Liver (tissue), 9 donors: ENCODE data around the gene PLIN3. TPM values are rescaled to one million over a fixed set of nuclear protein-coding genes. Genes with fewer than 3 reads are reported as not detected.

Source experiments
- DNase-seq: peaks from one replicate; pipeline ENCODE4 v3.0.0-alpha.2; 2017; ENCODE audit warnings: low spot score
- H3K27ac ChIP-seq, 2 donors: one replicate each; pipeline ENCODE4 v1.7.0; 2013; ENCODE audit warnings: inconsistent platforms in 2 of 2, low read length in 2 of 2, control low read depth in 1 of 2, low read depth in 1 of 2, mild to moderate bottlenecking in 1 of 2
- H3K27me3 ChIP-seq, 4 donors: one replicate each; pipeline versions ENCODE4 v1.6.1 to v1.7.0; 2013; ENCODE audit warnings: low read length in 3 of 4, inconsistent platforms in 1 of 4, mild to moderate bottlenecking in 1 of 4, moderate library complexity in 1 of 4; ENCODE audit not compliant: control insufficient read depth in 4 of 4, insufficient read depth in 4 of 4
- H3K36me3 ChIP-seq, 4 donors: one replicate each; pipeline versions ENCODE4 v1.6.1 to v1.7.0; 2013; ENCODE audit warnings: low read length in 3 of 4, mild to moderate bottlenecking in 3 of 4, low read depth in 1 of 4, moderate library complexity in 1 of 4; ENCODE audit not compliant: control insufficient read depth in 4 of 4, insufficient read depth in 3 of 4
- H3K4me1 ChIP-seq, 4 donors: one replicate each; pipeline versions ENCODE4 v1.6.1 to v1.7.0; 2013; ENCODE audit warnings: low read length in 3 of 4, mild to moderate bottlenecking in 3 of 4, moderate library complexity in 1 of 4; ENCODE audit not compliant: control insufficient read depth in 4 of 4, insufficient read depth in 4 of 4
- H3K4me3 ChIP-seq, 3 donors: one replicate each; pipeline versions ENCODE4 v1.6.1 to v1.7.0; 2013; ENCODE audit warnings: low read length in 3 of 3, control low read depth in 1 of 3, low read depth in 1 of 3, mild to moderate bottlenecking in 1 of 3
- H3K9ac ChIP-seq, 2 donors: one replicate each; pipeline ENCODE4 v1.7.0; 2013; ENCODE audit warnings: low read length in 2 of 2, mild to moderate bottlenecking in 2 of 2, moderate library complexity in 2 of 2, control low read depth in 1 of 2, low read depth in 1 of 2
- H3K9me3 ChIP-seq, 4 donors: one replicate each; pipeline versions ENCODE4 v1.6.1 to v1.7.0; 2013; ENCODE audit warnings: low read length in 3 of 4; ENCODE audit not compliant: control insufficient read depth in 4 of 4
- EGR1 ChIP-seq, 2 donors: IDR thresholded peaks; 2 replicates each; pipeline ENCODE4 v1.6.1; 2016 to 2018; ENCODE audit warnings: antibody characterized with exemption in 2 of 2, low read depth in 2 of 2
- FOXA1 ChIP-seq: IDR thresholded peaks from 2 replicates; pipeline ENCODE4 v1.6.1; 2016; ENCODE audit warnings: antibody characterized with exemption
- GABPA ChIP-seq, 2 donors: IDR thresholded peaks in 1 of 2; conservative IDR thresholded peaks in 1 of 2; 2 replicates each; pipeline ENCODE4 v1.6.1; 2016; ENCODE audit warnings: antibody characterized with exemption in 2 of 2, mild to moderate bottlenecking in 1 of 2, moderate library complexity in 1 of 2
- HNF4A ChIP-seq, 2 donors: conservative IDR thresholded peaks; 2 replicates each; pipeline ENCODE4 v1.6.1; 2016; ENCODE audit warnings: antibody characterized with exemption in 2 of 2, mild to moderate bottlenecking in 2 of 2
- HNF4G ChIP-seq: IDR thresholded peaks from 2 replicates; pipeline ENCODE4 v1.6.1; 2016; ENCODE audit warnings: antibody characterized with exemption
- JUND ChIP-seq, 2 donors: IDR thresholded peaks; 2 replicates each; pipeline ENCODE4 v1.6.1; 2016; ENCODE audit warnings: antibody characterized with exemption in 2 of 2
- NR2F2 ChIP-seq: IDR thresholded peaks from 2 replicates; pipeline ENCODE4 v1.6.1; 2016; ENCODE audit warnings: antibody characterized with exemption
- RAD21 ChIP-seq, 2 donors: IDR thresholded peaks; 2 replicates each; pipeline ENCODE4 v1.6.1; 2016; ENCODE audit warnings: antibody characterized with exemption in 2 of 2, mild to moderate bottlenecking in 2 of 2
- RXRA ChIP-seq, 2 donors: IDR thresholded peaks; 2 replicates each; pipeline ENCODE4 v1.6.1; 2017 to 2018; ENCODE audit warnings: antibody characterized with exemption in 2 of 2, mild to moderate bottlenecking in 1 of 2
- SP1 ChIP-seq: IDR thresholded peaks from 2 replicates; pipeline ENCODE4 v1.6.1; 2018; ENCODE audit warnings: antibody characterized with exemption, mild to moderate bottlenecking
- TAF1 ChIP-seq: conservative IDR thresholded peaks from 2 replicates; pipeline ENCODE4 v1.6.1; 2016; ENCODE audit warnings: antibody characterized with exemption, mild to moderate bottlenecking
- YY1 ChIP-seq: IDR thresholded peaks from 2 replicates; pipeline ENCODE4 v1.6.1; 2016; ENCODE audit warnings: antibody characterized with exemption, mild to moderate bottlenecking
- WGBS: extraction: QIAGEN DNeasy Blood & Tissue Kit; methylation state at CpG from one replicate; pipeline ENCODE4 v1.1.7; 2013; 5-methylcytosine and 5-hydroxymethylcytosine counted together
- polyA plus RNA-seq, 2 donors: library from polyadenylated mRNA; stranded (reverse) in 1 of 2; unstranded in 1 of 2; fragments of 200-250 nt in 1 of 2; fragments of >200 nt in 1 of 2; fragmentation: Nextera tagmentation in 1 of 2; extraction: Ambion mirVana in 1 of 2; gene quantifications; one replicate each; pipeline versions ENCODE4 v1.2.1 to v1.2.3, GENCODE V29; 2013 to 2015
- total RNA-seq, 2 donors: library from RNA; depleted of rRNA; stranded (reverse); fragments of >200 nt; gene quantifications; one replicate each; pipeline ENCODE4 v1.2.3, GENCODE V29; 2014
- TF ChIP-seq, protein P1 (sequence below): IDR thresholded peaks from 2 replicates; pipeline ENCODE4 v1.6.1; 2016; ENCODE audit warnings: antibody characterized with exemption, mild to moderate bottlenecking
- TF ChIP-seq, protein P2 (sequence below): fragments of 150-350 bp; IDR thresholded peaks from 2 replicates; pipeline ENCODE4 v1.5.1; 2017; ENCODE audit warnings: improper control_type of control experiment, low read depth, low read length; ENCODE audit not compliant: missing input control
- TF ChIP-seq, protein P3 (sequence below): IDR thresholded peaks from 2 replicates; pipeline ENCODE4 v1.6.1; 2016; ENCODE audit warnings: antibody characterized with exemption
- donor health status: healthy.
- donor health status: healthy.
- donor health status: healthy.
- donor health status: healthy.
- donor health status: healthy.

PLIN3 gene
- total and polyA plus RNA-seq, 4 donors = 16.9 to 30.2 (median 20.7) TPM

DNA sequence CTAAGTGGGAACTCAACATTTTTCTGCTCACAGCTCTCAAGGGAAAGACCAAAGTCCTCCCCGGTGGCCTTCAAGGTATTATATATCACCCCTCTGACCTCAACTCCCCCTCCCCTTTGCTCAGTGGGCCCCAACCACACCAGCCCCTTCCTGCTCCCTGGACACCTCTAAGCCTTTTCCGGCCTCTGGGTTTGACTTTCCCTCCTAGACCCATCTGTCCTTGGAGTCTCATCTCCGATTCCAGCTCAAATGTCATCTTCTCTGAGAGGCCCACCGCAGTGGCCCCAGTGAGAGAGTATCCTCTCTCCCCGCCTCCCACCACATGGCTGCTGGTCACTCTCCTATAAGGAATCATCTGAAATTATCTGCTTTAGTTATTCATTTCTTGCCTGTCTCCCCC lies 40.9 kb upstream of the PLIN3 start:
- 84% methylated on average over 5 of the region's 5 CpGs for WGBS
- H3K36me3 ChIP-seq = no peaks in the 10 kb centered on the region
- DNase-seq = no peak
- TF ChIP-seq FOXA1 (no peak), HNF4A (conservative IDR thresholded peaks at IDR 0.05) (no peak), GABPA (IDR thresholded peaks at IDR 0.05 in 1 of 2, conservative IDR thresholded peaks at IDR 0.05 in 1 of 2) (no peak), TAF1 (no peak), RXRA (IDR thresholded peaks at IDR 0.05) (no peak), HNF4G (no peak), JUND (IDR thresholded peaks at IDR 0.05) (no peak), NR2F2 (no peak), YY1 (no peak)
- TF ChIP-seq, protein P1, sequence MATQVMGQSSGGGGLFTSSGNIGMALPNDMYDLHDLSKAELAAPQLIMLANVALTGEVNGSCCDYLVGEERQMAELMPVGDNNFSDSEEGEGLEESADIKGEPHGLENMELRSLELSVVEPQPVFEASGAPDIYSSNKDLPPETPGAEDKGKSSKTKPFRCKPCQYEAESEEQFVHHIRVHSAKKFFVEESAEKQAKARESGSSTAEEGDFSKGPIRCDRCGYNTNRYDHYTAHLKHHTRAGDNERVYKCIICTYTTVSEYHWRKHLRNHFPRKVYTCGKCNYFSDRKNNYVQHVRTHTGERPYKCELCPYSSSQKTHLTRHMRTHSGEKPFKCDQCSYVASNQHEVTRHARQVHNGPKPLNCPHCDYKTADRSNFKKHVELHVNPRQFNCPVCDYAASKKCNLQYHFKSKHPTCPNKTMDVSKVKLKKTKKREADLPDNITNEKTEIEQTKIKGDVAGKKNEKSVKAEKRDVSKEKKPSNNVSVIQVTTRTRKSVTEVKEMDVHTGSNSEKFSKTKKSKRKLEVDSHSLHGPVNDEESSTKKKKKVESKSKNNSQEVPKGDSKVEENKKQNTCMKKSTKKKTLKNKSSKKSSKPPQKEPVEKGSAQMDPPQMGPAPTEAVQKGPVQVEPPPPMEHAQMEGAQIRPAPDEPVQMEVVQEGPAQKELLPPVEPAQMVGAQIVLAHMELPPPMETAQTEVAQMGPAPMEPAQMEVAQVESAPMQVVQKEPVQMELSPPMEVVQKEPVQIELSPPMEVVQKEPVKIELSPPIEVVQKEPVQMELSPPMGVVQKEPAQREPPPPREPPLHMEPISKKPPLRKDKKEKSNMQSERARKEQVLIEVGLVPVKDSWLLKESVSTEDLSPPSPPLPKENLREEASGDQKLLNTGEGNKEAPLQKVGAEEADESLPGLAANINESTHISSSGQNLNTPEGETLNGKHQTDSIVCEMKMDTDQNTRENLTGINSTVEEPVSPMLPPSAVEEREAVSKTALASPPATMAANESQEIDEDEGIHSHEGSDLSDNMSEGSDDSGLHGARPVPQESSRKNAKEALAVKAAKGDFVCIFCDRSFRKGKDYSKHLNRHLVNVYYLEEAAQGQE = no peak
- TF ChIP-seq, protein P2, sequence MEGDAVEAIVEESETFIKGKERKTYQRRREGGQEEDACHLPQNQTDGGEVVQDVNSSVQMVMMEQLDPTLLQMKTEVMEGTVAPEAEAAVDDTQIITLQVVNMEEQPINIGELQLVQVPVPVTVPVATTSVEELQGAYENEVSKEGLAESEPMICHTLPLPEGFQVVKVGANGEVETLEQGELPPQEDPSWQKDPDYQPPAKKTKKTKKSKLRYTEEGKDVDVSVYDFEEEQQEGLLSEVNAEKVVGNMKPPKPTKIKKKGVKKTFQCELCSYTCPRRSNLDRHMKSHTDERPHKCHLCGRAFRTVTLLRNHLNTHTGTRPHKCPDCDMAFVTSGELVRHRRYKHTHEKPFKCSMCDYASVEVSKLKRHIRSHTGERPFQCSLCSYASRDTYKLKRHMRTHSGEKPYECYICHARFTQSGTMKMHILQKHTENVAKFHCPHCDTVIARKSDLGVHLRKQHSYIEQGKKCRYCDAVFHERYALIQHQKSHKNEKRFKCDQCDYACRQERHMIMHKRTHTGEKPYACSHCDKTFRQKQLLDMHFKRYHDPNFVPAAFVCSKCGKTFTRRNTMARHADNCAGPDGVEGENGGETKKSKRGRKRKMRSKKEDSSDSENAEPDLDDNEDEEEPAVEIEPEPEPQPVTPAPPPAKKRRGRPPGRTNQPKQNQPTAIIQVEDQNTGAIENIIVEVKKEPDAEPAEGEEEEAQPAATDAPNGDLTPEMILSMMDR = no peak
- TF ChIP-seq, protein P3, sequence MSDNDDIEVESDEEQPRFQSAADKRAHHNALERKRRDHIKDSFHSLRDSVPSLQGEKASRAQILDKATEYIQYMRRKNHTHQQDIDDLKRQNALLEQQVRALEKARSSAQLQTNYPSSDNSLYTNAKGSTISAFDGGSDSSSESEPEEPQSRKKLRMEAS = no peak
- no peak overlapping the region for H3K4me3 ChIP-seq
- peaks cover 6 to 26% (median 15%) of the 10 kb centered on the region in 4 donors for H3K4me1 ChIP-seq
- no peak overlapping the region for H3K27ac ChIP-seq
- H3K9ac ChIP-seq = no peak overlapping the region
- H3K9me3 ChIP-seq = no peaks in the 10 kb centered on the region
- no peaks in the 10 kb centered on the region for H3K27me3 ChIP-seq

DNA sequence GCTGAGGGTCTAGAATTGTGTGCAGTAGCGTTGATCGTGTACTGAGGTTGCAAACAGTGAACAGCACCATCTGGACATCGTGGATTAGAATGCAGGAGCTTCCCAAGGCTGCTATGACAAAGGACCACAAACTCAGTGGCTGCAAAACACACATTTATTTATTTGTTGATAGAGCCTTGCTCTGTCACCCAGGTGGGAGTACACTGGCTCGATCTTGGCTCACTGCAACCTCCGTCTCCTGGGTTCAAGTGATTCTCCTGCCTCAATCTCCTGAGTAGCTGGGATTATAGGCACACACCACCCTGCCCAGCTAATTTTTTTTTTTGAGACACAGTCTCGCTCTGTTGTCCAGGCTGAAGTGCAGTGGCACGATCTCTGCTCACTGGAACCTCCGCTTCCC lies 39.5 kb upstream of the PLIN3 start:
- Histone ChIP-seq H3K36me3 (no peaks in the 10 kb centered on the region), H3K4me3 (no peak overlapping the region), H3K9ac (no peak overlapping the region), H3K27ac (no peak overlapping the region), H3K9me3 (no peaks in the 10 kb centered on the region), H3K27me3 (no peaks in the 10 kb centered on the region), H3K4me1 (peaks cover 6 to 24% (median 13%) of the 10 kb centered on the region in 4 donors)
- no peak for DNase-seq
- TF ChIP-seq FOXA1 (no peak), TAF1 (no peak), EGR1 (IDR thresholded peaks at IDR 0.05; ENCODE audit: low read depth in 2 of 2) (no peak), SP1 (no peak), RAD21 (IDR thresholded peaks at IDR 0.05) (no peak), RXRA (IDR thresholded peaks at IDR 0.05) (no peak), HNF4G (no peak), JUND (IDR thresholded peaks at IDR 0.05) (no peak)
- TF ChIP-seq, protein P2 = no peak
- TF ChIP-seq, protein P3 = no peak
- WGBS = 88% methylated on average over 8 of the region's 8 CpGs
